GM19438 (cell line): ENCODE results near the gene BCAS2.
"Not testable (repeated sequence)": the region's sequence is repeated elsewhere in the genome, so short reads cannot be mapped to it uniquely, and the experiment has no call there.

Experiments used
- ATAC-seq: cut with Tn5 transposase; IDR thresholded peaks from one replicate; pipeline ENCODE4 v1.9.1; 2021; ENCODE audit warnings: low read depth; ENCODE audit not compliant: unreplicated experiment

The BCAS2 gene

DNA sequence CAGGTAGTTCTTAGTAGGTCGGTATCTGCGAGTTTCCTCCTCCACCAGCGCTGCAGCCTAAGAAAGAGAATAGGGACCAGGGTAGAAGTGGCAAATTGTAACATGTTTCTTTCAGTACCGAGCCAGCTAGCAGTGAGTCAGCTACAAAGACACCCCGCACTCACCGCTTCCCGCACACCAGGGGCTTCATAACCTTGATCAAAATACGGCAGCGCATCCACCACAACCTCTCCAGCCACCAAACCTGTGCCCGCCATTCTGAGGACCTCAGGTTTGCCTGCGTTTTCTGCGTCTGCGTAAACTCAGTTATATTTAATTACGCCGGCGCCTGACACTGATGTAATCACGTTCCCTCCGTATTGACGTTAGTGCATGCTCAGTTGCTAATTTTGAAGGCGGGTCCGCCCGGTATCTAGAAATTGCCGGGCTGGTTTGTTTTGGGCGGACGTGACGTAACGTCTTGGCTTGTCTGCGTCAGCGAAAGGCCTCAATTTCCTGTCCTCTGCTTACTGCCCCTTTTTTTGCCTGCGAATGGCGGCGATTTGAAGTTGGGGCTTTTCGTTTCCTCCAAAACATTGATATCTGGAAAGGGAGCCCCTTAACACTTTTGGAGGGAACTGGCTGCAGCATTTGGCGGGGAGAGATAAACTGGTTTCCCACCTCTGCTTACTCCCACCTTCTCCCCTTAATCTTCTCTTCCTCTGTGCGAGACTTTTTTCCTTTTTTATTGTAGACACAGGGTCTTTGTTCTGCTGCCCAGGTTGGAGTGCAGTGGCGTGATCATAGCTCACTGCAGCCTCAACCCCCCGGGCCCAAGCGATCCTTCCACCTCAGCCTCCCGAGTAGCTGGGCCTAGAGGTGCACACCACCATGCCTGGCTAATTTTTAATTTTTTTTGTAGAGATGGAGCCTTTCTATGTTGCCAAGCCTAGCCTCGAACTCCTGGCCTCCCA is at the start of gene BCAS2:
Gene BCAS2, minus strand, starts transcription at position 281 of the 953 bp plus-strand sequence. Its CDS starts 24 bp downstream, at position 257.
- peak; percentile 99 for ATAC-seq

DNA sequence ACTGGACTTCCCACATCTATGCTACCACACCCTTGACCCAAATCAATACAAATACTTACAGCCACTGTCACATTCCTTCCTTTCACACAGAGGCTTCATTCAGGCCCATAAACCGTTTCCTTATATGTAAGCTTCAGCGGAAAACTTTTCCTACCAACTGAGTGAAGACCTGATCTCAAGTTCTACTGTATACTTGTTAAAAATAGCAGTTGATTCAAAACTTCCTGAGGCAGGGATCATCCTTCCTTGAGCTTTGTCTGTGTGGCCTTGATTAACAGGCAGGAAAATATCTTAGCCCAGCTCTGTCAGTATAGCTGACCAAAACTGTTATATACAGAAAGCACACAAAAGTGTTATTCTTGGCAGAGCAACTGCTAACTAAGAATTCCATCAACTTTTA is 45.7 kb upstream of the BCAS2 start:
- no peak for ATAC-seq

DNA sequence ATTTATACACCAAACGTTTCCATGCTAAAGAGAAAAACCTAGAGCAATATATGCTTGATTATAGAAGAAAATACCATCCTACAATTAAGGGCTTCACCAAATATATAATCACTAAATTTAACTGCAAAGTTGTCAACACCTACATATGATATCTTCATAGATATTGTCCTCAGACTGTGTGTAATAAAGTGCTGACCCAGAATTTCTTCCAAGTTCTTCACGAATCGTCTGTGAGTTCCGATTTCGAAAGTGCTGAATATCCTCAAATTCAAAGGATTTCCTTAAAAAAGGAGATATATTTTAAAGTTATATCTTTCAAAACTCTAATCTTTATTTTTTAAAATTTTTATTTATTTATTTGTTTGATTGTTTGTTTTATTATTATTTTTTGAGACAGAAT is 41.9 kb upstream of the BCAS2 start:
- ATAC-seq: no peak

DNA sequence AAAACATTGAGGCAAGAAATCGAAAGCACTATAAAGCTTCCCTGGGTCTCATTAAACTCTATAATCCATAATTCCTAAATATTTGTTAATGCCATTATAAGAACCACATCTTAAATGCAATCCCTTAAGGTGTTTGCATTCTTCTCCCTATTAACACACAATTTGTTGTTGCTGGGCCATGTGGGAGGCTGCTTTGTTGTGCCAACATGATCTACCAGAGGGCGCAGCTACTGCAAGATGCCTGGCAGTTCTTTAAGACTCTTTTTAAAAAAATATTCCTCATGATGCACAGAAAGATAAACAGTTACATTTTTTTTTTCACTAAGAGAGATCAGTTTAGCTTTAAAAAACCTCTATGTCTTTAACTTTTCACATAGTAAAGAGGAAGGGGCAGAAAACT is 39.0 kb upstream of the BCAS2 start:
- ATAC-seq: no peak

DNA sequence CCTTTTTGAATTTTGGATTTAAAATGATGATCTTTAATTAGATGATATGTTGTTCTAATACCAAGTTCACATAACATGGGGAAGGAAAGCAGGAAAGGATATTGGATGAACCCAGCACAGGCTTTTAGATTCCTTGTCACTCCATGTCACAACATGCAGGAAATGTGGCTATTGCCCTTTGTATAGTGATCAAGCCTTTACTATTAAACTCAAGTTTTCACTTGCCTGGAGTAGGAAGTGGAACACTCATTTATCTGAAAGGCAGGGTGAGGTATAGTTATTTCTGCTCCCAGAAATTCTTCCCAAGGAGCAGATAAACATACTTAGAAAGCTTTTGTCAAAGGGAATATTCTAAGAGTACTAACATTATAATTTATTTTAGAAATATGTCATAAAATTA is 37.2 kb upstream of the BCAS2 start:
- no peak for ATAC-seq

DNA sequence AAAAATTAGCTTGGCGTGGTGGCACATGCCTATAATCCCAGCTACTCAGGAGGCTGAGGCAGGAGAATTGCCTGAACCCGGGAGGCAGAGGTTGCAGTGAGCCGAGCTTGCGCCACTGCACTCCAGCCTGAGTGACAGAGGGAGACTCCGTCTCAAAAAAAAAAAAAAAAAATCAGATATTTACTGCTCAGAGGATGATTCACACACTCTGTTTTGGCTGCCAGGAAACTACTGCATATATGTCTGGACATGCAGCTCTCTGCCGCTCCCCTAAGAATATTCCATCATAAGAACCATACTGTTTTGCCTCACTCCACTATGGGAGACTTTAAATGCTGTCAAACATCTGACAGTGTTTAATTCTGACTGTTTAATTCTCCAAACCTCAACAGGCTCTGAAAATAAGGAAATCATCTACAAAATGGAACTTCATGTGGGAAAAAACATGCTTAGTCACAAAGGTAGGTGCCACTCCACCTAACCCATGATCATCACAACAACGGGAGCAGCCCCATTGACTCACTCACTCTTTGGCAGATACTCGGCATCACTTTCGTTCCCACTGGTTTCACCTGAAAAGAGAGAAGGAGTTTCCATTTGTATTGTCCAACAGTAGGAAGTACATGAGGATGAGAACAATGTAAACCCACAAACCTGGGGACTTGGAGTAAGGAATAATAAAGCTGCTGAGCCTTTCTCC is 29.3 kb upstream of the BCAS2 start:
- ATAC-seq: no peak

DNA sequence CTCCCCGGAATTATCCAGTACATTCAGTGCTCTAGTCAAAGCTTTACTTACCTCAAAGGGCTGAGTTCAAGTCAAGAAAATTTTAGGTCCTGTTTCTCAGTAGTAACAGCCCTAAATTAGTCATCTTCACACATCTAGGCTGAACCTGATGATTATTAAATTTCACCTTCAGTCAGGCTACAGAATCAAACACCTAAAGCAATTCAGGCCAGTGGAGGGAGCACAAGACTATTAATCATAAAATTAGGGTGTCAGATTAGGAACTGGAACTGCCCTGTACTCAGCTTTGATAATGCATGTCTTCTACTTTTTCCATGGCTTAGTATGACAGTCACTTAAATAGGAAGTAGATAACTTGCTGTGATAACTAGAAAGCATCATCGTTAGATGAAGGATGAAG is 28.4 kb upstream of the BCAS2 start:
- no peak for ATAC-seq

DNA sequence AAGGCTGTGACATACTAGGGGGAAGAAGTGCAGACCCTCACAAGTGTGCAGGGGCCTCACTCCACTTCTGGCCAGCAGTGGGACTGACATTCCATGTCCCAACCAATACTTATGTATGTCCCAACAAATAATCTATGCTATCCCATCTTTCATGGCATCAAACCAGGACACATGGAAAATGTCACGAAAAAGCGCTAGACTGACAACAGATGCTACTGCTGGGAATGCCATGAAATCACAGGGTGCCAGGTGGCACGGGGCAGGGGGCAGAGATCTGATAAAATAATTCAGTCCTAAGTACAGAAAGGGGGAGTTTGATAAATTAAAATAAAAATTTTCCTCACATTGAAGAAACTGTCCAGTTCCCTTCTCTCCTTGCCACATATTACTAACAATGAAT is 27.6 kb upstream of the BCAS2 start:
- no peak for ATAC-seq

DNA sequence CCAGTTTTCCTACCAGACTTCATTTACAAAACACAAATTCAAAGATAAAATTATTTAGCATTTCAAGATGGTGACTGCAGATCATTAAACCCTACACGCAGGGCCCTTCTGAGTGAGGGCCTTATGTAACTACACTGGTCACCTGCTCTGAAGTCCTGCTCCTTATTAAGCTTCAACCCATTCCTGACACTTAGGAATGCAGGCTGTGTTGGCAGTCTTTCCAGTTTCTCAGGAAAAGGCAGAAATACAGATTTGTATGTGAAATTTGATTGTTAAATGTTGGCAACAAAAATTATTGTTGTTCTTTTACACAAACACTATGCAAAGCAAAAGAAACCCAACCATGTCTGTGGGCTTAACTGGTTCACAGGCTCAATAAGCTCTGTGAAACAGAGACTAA is 25.8 kb upstream of the BCAS2 start:
- no peak for ATAC-seq

DNA sequence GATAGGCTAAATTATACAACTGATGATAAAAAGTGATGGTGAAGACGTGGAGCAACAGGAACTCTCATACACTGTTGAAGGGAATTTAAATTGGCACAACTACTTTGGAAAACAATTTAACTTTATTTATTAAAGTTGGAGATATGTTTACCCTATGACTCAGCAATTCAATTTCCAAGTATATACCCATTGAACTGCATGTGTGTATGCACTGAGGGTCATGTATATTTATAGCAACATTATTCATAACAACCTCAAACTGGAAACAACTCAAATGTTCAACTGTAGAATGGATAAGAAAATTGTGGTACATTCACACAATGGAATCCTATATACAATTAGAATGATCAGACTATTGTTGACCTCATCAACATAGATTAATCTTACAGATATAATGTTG is 16.5 kb upstream of the BCAS2 start:
- ATAC-seq: no peak

DNA sequence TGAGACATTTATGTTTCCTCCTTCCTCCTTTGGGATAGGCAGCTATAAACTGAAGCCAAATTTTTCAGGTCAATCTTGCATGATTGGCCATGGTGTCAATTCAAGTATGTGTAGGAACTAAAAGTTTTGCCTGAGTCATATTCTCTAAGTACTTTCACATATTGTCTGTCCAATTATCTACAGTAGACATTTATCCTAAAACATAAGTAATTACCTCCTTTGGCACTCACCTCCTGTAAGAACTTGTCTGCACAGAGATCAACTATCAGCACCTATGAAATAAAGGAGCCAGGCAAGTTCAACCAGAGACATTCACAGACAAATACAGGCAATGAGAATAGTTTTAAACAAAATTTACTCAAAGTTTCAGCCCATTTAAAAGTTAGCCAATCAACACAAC is 14.2 kb upstream of the BCAS2 start:
- no peak for ATAC-seq

DNA sequence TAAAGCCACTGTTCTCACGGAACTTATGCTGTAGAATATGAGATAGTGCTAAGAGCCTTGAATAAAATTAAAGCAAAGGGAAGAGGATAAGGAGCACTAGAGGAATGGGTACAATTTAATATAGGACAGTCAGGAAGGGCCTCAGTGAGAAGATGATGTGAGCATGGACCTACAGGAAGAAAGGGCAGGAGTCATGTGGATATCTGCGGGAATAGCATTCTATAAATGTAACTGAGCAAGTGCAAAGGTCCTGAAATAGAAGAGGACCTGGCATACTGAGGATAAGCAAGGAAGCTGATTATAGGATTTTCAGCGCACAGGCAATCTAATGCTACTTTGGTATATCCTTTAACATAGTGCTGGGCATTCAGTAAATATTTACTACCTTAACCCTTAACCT is 12.6 kb upstream of the BCAS2 start:
- ATAC-seq: no peak

DNA sequence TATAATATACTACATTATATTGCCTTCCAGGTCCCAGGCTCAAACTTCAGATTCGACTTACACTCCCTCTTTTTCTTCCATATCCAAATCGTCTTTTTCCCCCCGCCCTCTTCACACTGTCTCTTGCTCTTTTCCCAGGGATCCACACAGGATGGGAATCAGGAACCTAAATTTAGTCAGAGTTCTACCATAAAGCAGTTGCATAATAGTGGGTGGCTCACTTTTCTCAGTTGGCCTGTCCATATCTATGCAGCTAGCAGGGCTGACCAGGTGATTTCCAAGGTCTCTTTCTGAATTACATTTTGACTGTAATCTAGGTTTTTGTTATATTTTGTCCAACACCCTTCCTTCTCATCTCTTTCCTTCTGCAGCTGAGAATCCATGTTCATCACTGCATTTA is 7.7 kb upstream of the BCAS2 start:
- no peak for ATAC-seq

DNA sequence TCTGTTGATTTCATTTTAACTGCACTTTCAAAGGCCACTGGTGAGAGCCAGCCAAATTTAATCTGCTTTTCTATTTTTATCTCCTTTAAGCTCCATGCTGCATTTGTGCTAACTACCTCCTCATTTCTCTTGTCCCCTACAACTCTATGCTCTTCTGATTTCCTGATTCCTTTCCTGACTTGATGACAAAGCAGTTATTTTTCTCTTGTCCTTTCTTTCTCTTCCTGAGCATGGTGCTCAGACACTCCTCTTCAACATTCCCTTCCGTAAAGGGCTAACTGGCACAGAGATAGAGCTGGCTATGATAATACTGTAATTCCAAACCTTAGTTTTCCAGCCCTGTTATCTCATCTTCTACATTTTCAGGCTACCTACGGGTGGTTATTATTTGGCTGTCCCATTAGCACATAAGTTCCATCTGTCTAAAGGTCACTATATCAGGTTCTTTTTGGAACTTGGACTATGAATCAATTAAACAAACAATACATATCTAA is 6.8 kb upstream of the BCAS2 start:
- ATAC-seq: no peak

DNA sequence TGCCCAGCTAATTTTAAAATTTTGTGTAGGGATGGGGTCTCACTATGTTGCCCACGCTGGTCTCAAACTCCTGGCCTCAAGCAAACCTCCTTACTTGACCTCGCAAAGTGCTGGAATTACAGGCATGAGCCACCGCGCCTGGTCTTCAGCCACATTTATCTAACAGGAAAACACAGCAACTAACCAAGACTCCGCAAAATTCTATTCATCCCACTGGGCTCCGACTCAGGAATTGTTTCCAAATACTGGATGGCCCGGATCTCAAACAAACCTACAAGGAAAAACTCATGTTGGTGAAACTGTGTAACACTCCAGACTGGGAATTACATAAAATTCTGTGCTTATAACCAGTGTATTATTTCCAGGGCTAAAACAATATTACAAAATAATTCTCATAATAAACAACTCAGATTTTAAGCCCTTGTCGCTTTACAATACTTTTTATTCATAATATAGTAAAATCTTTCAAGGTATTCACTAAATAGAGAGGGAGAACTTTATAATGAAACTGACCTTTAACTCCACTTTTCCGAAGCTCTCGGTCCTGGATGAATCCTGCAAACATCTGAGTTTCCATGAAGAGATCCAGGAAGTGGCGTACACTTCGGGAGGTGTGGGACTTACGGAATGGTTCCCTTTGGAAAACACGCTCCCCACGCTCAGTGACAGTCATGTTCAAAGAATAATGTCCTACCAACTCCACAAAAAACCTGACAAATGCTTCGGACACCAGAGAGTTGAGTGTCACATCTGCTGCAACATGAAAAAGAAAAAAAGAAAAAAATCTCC is 6.0 kb upstream of the BCAS2 start:
- ATAC-seq: no peak

DNA sequence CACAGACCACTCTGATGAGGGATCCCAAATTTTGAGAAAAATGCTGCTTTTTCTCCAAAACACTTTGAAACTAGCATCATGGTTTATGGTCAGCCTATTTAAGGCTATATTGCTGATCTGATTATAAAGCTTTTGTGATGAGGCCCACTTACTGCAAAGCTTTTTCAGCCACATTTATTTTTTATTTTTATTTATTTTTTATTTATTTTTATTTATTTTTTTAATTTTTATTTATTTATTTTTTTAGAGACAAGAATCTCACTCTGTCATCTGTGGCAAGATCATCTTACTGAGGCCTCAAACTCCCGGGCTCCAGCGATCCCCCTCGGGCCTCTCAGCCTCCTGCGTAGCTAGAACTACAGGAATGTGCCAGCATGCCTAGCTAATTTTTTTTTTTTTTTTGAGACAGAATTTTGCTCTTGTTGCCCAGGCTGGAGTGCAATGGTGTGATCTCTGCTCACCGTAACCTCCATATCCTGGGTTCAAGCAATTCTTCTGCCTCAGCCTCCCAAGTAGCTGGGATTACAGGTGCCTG is 5.2 kb upstream of the BCAS2 start:
- ATAC-seq: no peak

DNA sequence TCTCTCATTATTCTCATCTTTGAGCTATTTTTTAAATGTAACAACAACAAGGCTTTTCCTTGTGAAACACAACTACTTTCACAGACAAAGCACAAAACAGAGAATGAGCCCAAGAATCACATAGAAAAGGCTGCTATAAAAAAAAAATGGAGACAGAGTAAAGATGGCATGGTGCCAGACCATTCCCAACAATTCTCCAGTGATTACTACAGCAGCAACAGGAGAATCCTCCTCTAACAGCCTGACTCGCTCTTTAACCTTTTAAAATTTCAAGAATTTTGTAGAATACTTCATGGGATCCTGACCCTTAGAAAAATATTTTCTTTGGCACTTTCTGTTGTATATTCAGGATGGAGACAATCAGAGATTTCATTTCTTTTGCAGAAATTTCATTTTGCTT is 3.8 kb upstream of the BCAS2 start:
- ATAC-seq: no peak

DNA sequence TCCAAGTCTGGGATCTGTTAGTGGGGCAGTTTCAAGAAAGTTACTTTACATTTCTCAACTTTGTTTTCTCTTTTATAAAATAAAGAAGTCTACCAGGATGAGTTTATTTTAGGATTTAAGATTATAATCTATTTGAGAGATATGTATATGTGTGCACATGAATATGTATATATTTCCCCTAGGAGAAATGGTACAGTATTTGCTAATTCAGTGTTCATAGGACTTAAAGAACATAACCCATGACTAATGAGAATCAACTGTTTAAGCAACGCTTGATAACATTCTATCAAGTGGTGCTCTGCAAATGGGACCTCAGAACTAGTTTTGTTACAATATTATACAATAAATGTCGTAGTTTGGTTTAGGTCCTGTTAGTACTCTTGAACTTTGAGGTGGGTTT is 7.0 kb downstream of the BCAS2 start:
- ATAC-seq: no peak

DNA sequence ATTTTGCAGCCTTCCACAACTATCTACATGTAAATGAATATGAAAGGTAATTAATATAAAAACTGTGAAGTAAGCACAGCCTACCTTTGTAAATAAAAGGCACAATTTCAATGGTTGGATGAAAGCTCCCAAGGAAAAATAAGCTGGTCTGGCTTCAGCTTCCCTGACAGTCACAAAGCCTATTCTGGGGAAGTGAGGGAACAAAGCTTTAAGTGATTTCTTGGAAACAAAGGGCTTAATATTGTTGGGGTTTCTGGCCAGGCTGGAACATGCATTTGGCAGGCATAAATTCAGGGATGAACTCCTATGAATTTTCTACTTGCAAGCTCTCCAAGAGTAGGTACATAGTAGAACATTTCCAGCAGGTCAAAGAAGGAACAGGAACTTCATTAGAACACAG is 17.3 kb downstream of the BCAS2 start:
- ATAC-seq: no peak

DNA sequence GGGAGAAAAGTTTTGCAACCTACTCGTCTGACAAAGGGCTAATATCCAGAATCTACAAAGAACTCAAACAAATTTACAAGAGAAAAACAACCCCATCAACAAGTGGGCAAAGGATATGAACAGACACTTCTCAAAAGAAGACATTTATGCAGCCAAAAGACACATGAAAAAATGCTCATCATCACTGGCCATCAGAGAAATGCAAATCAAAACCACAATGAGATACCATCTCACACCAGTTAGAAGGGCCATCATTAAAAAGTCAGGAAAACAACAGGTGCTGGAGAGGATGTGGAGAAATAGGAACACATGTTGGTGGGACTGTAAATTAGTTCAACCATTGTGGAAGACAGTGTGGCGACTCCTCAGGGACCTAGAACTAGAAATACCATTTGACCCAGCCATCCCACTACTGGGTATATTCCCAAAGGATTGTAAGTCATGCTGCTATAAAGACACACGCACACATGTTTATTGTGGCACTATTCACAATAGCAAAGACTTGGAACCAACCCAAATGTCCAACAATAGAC is 18.4 kb downstream of the BCAS2 start:
- not testable (repeated sequence) for ATAC-seq
